Astrocyte of the cerebellum (primary cell): ENCODE results near the gene MALL.
A peak's percentile ranks its signal among the peaks of the same experiment; 100 is the strongest.
"Not testable (repeated sequence)": the region's sequence is repeated elsewhere in the genome, so short reads cannot be mapped to it uniquely, and the experiment has no call there.

Experiments used
- DNase-seq: peaks from one replicate; pipeline ENCODE4 v3.0.0-alpha.2; 2011; ENCODE audit warnings: low read depth
- H3K4me3 ChIP-seq: 2 replicates; pipeline ENCODE4 v1.5.1; 2011; ENCODE audit warnings: mild to moderate bottlenecking, low read depth, low read length, moderate library complexity
- in situ Hi-C: cut with HindIII; loops from 2 replicates; pipeline ENCODE4 v1.10.0; 2017; ENCODE audit warnings: low sequenced_read_pairs
- TF ChIP-seq, protein P1 (sequence below): IDR thresholded peaks from 2 replicates; pipeline ENCODE4 v1.5.1; 2012; ENCODE audit warnings: low read length, low read depth, moderate library complexity, mild to moderate bottlenecking; ENCODE audit errors: missing control alignments

The MALL gene

DNA sequence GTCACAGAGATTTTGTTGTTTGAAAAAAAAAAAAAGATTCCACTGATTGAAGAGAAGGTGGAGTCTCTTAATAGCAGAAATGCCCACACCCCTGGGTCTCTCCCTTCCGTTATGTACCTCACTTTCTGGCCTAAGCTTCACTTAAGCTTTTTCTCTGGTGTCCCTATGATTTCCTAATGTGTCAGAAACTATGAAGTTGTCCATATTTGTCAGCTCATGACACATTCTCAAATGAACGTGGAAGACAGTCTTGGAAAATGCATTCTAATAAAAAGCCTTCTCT is 5.4 kb upstream of the MALL start:
- no peak for DNase-seq
- in situ Hi-C loops: no loop called here
- TF ChIP-seq, protein P1, sequence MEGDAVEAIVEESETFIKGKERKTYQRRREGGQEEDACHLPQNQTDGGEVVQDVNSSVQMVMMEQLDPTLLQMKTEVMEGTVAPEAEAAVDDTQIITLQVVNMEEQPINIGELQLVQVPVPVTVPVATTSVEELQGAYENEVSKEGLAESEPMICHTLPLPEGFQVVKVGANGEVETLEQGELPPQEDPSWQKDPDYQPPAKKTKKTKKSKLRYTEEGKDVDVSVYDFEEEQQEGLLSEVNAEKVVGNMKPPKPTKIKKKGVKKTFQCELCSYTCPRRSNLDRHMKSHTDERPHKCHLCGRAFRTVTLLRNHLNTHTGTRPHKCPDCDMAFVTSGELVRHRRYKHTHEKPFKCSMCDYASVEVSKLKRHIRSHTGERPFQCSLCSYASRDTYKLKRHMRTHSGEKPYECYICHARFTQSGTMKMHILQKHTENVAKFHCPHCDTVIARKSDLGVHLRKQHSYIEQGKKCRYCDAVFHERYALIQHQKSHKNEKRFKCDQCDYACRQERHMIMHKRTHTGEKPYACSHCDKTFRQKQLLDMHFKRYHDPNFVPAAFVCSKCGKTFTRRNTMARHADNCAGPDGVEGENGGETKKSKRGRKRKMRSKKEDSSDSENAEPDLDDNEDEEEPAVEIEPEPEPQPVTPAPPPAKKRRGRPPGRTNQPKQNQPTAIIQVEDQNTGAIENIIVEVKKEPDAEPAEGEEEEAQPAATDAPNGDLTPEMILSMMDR: no peak
- no peak overlapping the region for H3K4me3 ChIP-seq

DNA sequence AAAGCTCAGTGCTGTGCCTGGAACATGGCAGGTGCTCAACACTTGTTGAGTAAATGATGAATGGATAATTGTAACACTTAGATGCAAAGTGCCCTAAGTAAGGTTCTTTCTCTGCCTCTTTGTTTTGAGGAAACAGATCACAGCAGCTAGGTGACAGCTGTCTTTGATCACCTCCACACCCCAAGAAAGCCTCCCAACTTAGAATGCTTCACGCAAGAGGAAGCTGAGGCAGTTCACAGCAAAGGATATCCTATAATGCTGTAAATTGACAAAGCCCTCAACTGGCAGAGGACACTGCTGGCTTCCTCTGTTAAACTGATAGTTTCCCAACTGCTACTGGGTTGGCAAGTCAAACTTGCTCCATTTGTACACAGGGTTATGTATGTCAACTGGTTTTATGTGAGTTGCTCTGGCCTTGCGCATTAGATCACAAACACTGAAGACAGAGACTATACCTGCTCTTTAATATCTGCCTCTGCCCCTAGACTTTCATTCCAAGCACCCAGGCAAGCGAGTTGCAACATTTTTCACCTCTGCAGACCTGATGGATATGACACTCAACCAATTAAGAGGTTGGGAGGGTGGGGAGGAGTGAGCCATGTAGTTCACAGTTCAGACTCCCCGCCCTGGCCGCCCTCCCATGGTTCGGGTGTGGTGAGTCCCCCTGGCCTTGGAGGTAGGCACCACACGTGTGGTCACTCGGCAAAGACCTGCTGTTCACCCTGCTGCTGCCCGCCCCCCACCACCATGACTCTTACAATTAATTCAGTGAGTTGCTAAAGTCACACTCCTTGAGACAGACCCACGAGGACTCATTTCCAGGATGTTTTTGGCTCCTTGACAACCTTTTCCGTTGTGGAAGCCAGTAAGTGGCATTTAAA is 4.8 kb upstream of the MALL start:
- in situ Hi-C loops: no loop called here
- H3K4me3 ChIP-seq: no peak overlapping the region
- no peak for DNase-seq
- TF ChIP-seq, protein P1: no peak

DNA sequence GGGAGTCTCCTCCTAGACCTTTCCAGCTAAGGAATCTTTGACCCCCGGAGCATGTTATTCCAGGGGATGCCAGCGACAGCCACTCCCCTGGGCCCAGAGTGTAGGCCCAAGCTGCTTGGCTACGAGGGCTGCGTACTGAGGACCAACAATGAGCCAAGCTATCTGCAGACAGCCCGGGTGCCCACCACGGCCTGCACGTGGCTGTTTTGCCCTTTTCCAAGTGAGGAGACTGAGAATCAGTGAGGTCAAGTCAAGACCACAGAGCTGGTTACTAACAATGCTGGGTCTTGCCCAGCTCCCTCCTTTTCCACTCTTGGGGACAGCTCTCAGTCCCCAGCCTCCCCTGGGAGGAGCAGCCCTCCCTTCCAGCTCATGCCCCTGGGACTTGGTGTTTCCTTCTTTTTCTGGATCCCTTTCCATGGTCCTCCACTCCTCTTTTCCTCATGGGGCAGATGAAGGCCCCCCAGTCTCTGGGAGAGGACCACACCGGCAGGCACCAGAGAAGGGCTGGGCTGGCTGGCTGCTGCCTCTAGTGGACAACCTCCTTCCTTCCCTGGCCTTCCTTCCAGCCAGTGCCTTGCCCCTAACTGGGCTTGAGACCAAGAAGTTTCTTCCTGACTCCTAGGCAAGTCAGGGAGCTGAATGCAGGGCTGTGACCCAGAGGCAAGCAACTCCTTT is 550 bp upstream of the MALL start:
- DNase-seq: peak; percentile 40
- TF ChIP-seq, protein P1: peak; percentile 81

DNA sequence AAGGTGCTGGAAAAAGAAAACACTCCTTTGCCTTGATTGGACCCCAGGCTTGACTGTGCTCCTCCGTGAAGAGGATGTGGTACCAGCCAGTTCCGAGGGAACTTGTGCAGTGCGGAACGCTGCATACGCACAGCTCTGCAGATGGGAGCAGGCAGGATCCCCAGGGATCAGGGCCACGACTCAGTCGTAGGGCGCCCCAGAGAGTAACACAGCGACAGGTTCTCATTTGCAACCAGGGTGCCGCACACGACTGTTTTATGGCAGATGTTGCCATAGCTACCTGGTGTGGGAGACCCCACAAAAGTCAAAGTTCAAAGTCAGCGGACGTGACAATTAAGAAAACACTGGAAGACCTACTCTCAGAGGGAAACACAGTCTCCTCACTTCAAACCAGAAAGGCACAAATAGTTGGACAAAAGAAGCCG is 779 bp downstream of the MALL start:
- peak overlapping the region; percentile 58 for H3K4me3 ChIP-seq
- no peak for DNase-seq
- TF ChIP-seq, protein P1: no peak
- in situ Hi-C loops: no loop called here

More for the DNA sequence above, 550 bp upstream of the MALL start:
- in situ Hi-C loops: no loop called here
- peak overlapping the region; percentile 58 for H3K4me3 ChIP-seq

DNA sequence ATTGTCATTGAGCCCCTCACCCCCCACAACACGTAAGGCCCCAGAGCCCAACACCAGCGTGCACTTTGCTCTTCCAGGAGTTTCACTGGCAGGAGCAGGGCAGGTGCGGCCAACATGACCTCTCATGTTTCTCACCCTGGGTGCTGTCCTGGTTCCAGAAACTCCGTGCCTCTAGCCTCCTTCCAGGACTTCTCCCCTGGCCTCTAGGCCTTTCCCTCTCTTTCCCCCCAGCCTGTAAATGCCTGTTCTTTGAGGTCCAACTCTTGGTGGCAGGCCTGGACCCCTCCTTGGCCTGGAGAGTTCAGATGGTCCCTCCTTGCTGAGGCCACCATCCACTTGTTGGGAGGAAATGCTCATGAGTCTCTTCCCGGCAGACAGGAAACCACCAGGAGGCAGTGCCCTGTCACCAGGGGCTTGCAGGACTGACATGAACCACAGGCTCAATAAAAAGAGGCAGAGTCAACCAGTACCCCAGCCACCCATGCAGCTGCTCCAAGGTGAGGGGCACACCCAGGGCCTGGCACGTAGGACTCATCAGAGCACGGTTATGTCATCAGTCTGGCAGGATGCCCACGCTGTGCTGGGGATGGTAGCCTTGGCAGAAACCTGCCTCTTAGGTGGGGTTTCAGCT is 1.5 kb downstream of the MALL start:
- peak overlapping the region; percentile 58 for H3K4me3 ChIP-seq
- in situ Hi-C loops: no loop called here
- TF ChIP-seq, protein P1: peak; percentile 45
- DNase-seq: no peak

DNA sequence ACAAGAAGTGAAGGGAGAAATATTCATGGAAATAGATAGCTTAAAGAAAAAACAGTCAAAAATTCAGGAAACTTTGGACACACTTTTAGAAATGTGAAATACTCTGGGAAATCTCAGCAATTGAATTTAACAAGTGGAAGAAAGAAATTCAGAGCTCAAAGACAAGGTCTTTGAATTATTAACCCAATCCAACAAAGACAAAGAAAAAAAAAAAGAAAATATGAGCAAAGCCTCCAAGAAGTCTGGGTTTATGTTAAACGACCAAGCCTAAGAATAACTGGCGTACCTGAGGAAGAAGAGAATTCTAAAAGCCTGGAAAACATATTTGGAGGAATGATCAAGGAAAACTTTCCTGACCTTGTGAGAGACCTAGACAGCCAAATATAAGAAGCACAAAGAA is 7.3 kb downstream of the MALL start:
- DNase-seq, in situ Hi-C loops, H3K4me3 ChIP-seq: not testable (repeated sequence)
